OCI-LY7 (cell line): Measurements from ENCODE around the gene STAC.

Experiments
- CTCF ChIP-seq: fragments of 200-600 bp; sonication (generic); conservative IDR thresholded peaks from 2 replicates; pipeline ENCODE4 v1.5.1; 2014; ENCODE audit warnings: mild to moderate bottlenecking, antibody characterized with exemption, low read length, moderate library complexity, mixed read lengths
- EZH2phosphoT487 ChIP-seq: fragments of 200-600 bp; sonication (generic); IDR thresholded peaks from 2 replicates; pipeline ENCODE4 v1.6.1; 2018; ENCODE audit warnings: low read depth, borderline replicate concordance, mild to moderate bottlenecking, mixed run types, antibody characterized with exemption, low read length, moderate library complexity, mixed read lengths

- TF ChIP-seq CTCF (no peak), EZH2phosphoT487 (no peak)
Measured at GRCh38 chr3:36511791-36512486, 131.6 kb downstream of the STAC start.
